Islet precursor cell (in vitro differentiated cells): Measurements from ENCODE around the gene TARBP1.
"Not testable (repeated sequence)": the region's sequence is repeated elsewhere in the genome, so short reads cannot be mapped to it uniquely, and the experiment has no call there.

Experiments
- DNase-seq: peaks from one replicate; pipeline ENCODE4 v3.0.0-alpha.2; 2018

Gene TARBP1

GRCh38 chr1:234379591-234380109 is 99.3 kb downstream of the TARBP1 start:
- not testable (repeated sequence) for DNase-seq

GRCh38 chr1:234375672-234376071 is 103.3 kb downstream of the TARBP1 start:
- no peak for DNase-seq

GRCh38 chr1:234373959-234374254 is 105.1 kb downstream of the TARBP1 start:
- DNase-seq = no peak

GRCh38 chr1:234373064-234373958 is 105.7 kb downstream of the TARBP1 start, which contains the start of gene COA6:
COA6 (plus strand) TSS chr1:234373456; CDS start chr1:234373467, 11 bp downstream.
- peak; percentile 97 for DNase-seq

GRCh38 chr1:234372011-234372757 is 106.8 kb downstream of the TARBP1 start:
- DNase-seq = no peak

GRCh38 chr1:234371414-234371813 is 107.6 kb downstream of the TARBP1 start:
- no peak for DNase-seq

GRCh38 chr1:234369784-234370183 is 109.2 kb downstream of the TARBP1 start:
- DNase-seq = no peak

- DNase-seq = no peak
Observed at GRCh38 chr1:234369033-234369430, 109.9 kb downstream of the TARBP1 start.

- DNase-seq = no peak
Observed at GRCh38 chr1:234368320-234369032, 110.5 kb downstream of the TARBP1 start.

GRCh38 chr1:234362558-234362957 is 116.4 kb downstream of the TARBP1 start:
- DNase-seq = no peak

- DNase-seq = no peak
Observed at GRCh38 chr1:234361102-234361603, 117.8 kb downstream of the TARBP1 start.

- no peak for DNase-seq
Observed at GRCh38 chr1:234357831-234358230, 121.1 kb downstream of the TARBP1 start.

GRCh38 chr1:234356615-234357269 is 122.2 kb downstream of the TARBP1 start:
- not testable (repeated sequence) for DNase-seq

- no peak for DNase-seq
Observed at GRCh38 chr1:234355782-234356510, 123.0 kb downstream of the TARBP1 start.

- DNase-seq = no peak
Observed at GRCh38 chr1:234348964-234349363, 130.0 kb downstream of the TARBP1 start.

- DNase-seq = no peak
Observed at GRCh38 chr1:234345237-234345636, 133.7 kb downstream of the TARBP1 start.

- DNase-seq = no peak
Observed at GRCh38 chr1:234342774-234343173, 136.2 kb downstream of the TARBP1 start.
